Calu3 (cell line): ENCODE measurements around the gene CRHR2. TPM values are rescaled to one million over a fixed set of nuclear protein-coding genes. Genes with fewer than 3 reads are reported as not detected.

Experiments
- BruUV-seq: library from RNA; stranded (reverse); fragments of 400-500 nt; replicated peaks from 2 replicates; lab custom pipeline; 2021; lab: Mats Ljungman, UMichigan
- CTCF ChIA-PET: fragments of 300-600 bp; sonication (Branson Sonifier 250); formaldehyde crosslinking; loops from one replicate; lab custom pipeline; 2022; ENCODE audit warnings: antibody characterized with exemption; lab: Charles Lee
- DNase-seq: peaks from one replicate; pipeline ENCODE4 v3.0.0; 2022
- H3K27ac Mint-ChIP-seq: one replicate; pipeline ENCODE4 v1.8.0; 2022; ENCODE audit warnings: mixed read lengths; ENCODE audit not compliant: unreplicated experiment
- H3K27me3 Mint-ChIP-seq: one replicate; pipeline ENCODE4 v1.8.0; 2022; ENCODE audit warnings: mixed read lengths; ENCODE audit not compliant: unreplicated experiment
- H3K36me3 Mint-ChIP-seq: one replicate; pipeline ENCODE4 v1.8.0; 2022; ENCODE audit warnings: mild to moderate bottlenecking, moderate library complexity, mixed read lengths; ENCODE audit not compliant: insufficient read depth, unreplicated experiment
- H3K4me1 Mint-ChIP-seq: one replicate; pipeline ENCODE4 v1.8.0; 2022; ENCODE audit warnings: mild to moderate bottlenecking, low read depth, mixed read lengths; ENCODE audit not compliant: unreplicated experiment
- H3K4me3 Mint-ChIP-seq: one replicate; pipeline ENCODE4 v1.8.0; 2022; ENCODE audit warnings: mild to moderate bottlenecking, low read depth, moderate library complexity, mixed read lengths; ENCODE audit not compliant: unreplicated experiment
- H3K9me3 Mint-ChIP-seq: one replicate; pipeline ENCODE4 v1.8.0; 2022; ENCODE audit warnings: low read depth, mixed read lengths; ENCODE audit not compliant: unreplicated experiment
- CTCF ChIP-seq: fragments of 200-600 bp; IDR thresholded peaks from one replicate; pipeline ENCODE4 v1.8.0; 2022; ENCODE audit warnings: antibody characterized with exemption; ENCODE audit not compliant: unreplicated experiment
- intact Hi-C: fragments of 100-400 bp; cut with micrococcal nuclease; formaldehyde crosslinking; loops from one replicate; pipeline ENCODE4 v1.10.0; 2022; ENCODE audit not compliant: unreplicated experiment
- total RNA-seq: library from RNA; stranded (reverse); gene quantifications from 2 replicates; pipeline ENCODE4 v1.2.3, GENCODE V29; 2022

The CRHR2 gene
- total RNA-seq, 1 experiment from 2014 or later, result not detected

- peaks cover 95% of the 10 kb centered on the region for H3K36me3 Mint-ChIP-seq
- no TSS peak for BruUV-seq
- DNase-seq, result no peak
- no peaks in the 10 kb centered on the region for H3K4me1 Mint-ChIP-seq
- H3K9me3 Mint-ChIP-seq, result no peaks in the 10 kb centered on the region
- H3K4me3 Mint-ChIP-seq, result no peak overlapping the region
- no peak overlapping the region for H3K27ac Mint-ChIP-seq
- CTCF ChIA-PET, result interaction anchor here (0.6 kb wide), 1 partner anchor 107 kb away, joined by 4 read pairs; no protein-coding TSS in a partner anchor
- no peak for TF ChIP-seq CTCF
- intact Hi-C loops, result no loop called here
- no peaks in the 10 kb centered on the region for H3K27me3 Mint-ChIP-seq
Measured at GRCh38 chr7:30618961-30619360, 63.3 kb downstream of the CRHR2 start.

GRCh38 chr7:30618080-30618676 lies 64.1 kb downstream of the CRHR2 start:
- CTCF ChIA-PET, result interaction anchor here (0.6 to 1.4 kb wide), 2 partner anchors 17 to 21 kb away, joined by 3 read pairs; no protein-coding TSS in a partner anchor
- no peaks in the 10 kb centered on the region for H3K9me3 Mint-ChIP-seq
- intact Hi-C loops, result no loop called here
- DNase-seq, result no peak
- TF ChIP-seq CTCF, result no peak
- BruUV-seq, result no TSS peak
- no peak overlapping the region for H3K4me3 Mint-ChIP-seq
- no peaks in the 10 kb centered on the region for H3K27me3 Mint-ChIP-seq
- H3K27ac Mint-ChIP-seq, result no peak overlapping the region
- H3K36me3 Mint-ChIP-seq, result peaks cover 95% of the 10 kb centered on the region
- H3K4me1 Mint-ChIP-seq, result no peaks in the 10 kb centered on the region

GRCh38 chr7:30617359-30617758 lies 64.9 kb downstream of the CRHR2 start:
- intact Hi-C loops, result no loop called here
- BruUV-seq, result no TSS peak
- Mint-ChIP-seq H3K9me3 (no peaks in the 10 kb centered on the region), H3K36me3 (peaks cover 95% of the 10 kb centered on the region), H3K4me3 (no peak overlapping the region), H3K4me1 (no peaks in the 10 kb centered on the region), H3K27me3 (no peaks in the 10 kb centered on the region), H3K27ac (no peak overlapping the region)
- no peak for TF ChIP-seq CTCF
- no peak for DNase-seq
- CTCF ChIA-PET, result interaction anchor here (1.4 kb wide), 1 partner anchor 16 kb away, joined by 3 read pairs; no protein-coding TSS in a partner anchor

- intact Hi-C loops, result no loop called here
- no peaks in the 10 kb centered on the region for H3K27me3 Mint-ChIP-seq
- no TSS peak for BruUV-seq
- no peaks in the 10 kb centered on the region for H3K4me1 Mint-ChIP-seq
- DNase-seq, result no peak
- CTCF ChIA-PET, result no interaction called here
- no peak for TF ChIP-seq CTCF
- peaks cover 95% of the 10 kb centered on the region for H3K36me3 Mint-ChIP-seq
- H3K9me3 Mint-ChIP-seq, result no peaks in the 10 kb centered on the region
- H3K4me3 Mint-ChIP-seq, result no peak overlapping the region
- H3K27ac Mint-ChIP-seq, result no peak overlapping the region
Measured at GRCh38 chr7:30616318-30616717, 65.9 kb downstream of the CRHR2 start.
